Neural crest cell (in vitro differentiated cells): ENCODE measurements around the gene KCNA4. TPM values are rescaled to one million over a fixed set of nuclear protein-coding genes. Genes with fewer than 3 reads are reported as not detected.
"Not testable (repeated sequence)": the region's sequence is repeated elsewhere in the genome, so short reads cannot be mapped to it uniquely, and the experiment has no call there.

Experiments
- DNase-seq: peaks from one replicate; pipeline ENCODE4 v3.0.0; 2021; ENCODE audit warnings: low read depth, mixed read lengths, low spot score
- H3K27ac Mint-ChIP-seq: one replicate; pipeline ENCODE4 v1.8.0; 2021; ENCODE audit warnings: mild to moderate bottlenecking, mixed read lengths; ENCODE audit not compliant: unreplicated experiment
- H3K27me3 Mint-ChIP-seq: 2 replicates; pipeline ENCODE4 v1.8.0; 2021; ENCODE audit warnings: low read depth, mild to moderate bottlenecking, mixed read lengths
- H3K36me3 Mint-ChIP-seq: 2 replicates; pipeline ENCODE4 v1.8.0; 2021; ENCODE audit warnings: low read depth, mild to moderate bottlenecking, mixed read lengths
- H3K4me1 Mint-ChIP-seq: 2 replicates; pipeline ENCODE4 v1.8.0; 2021; ENCODE audit warnings: mixed read lengths
- H3K4me3 Mint-ChIP-seq: one replicate; pipeline ENCODE4 v1.8.0; 2021; ENCODE audit warnings: mild to moderate bottlenecking, mixed read lengths
- H3K9me3 Mint-ChIP-seq: 2 replicates; pipeline ENCODE4 v1.8.0; 2021; ENCODE audit warnings: mixed read lengths
- CTCF ChIP-seq: fragments of 200-600 bp; sonication (generic); conservative IDR thresholded peaks from 2 replicates; pipeline ENCODE4 v1.5.0; 2021; ENCODE audit warnings: antibody characterized with exemption, mild to moderate bottlenecking
- total RNA-seq: library from RNA; stranded (reverse); gene quantifications from 2 replicates; pipeline ENCODE4 v1.2.1, GENCODE V29; 2021

Gene KCNA4
- total RNA-seq, 1 donor from 2014 or later = 1.2 TPM

GRCh38 chr11:30045921-30046577 lies 29.2 kb upstream of the KCNA4 start:
- no peak overlapping the region for H3K27ac Mint-ChIP-seq
- H3K4me3 Mint-ChIP-seq = no peak overlapping the region
- no peak for TF ChIP-seq CTCF
- DNase-seq = no peak
- peaks cover 2% of the 10 kb centered on the region for H3K9me3 Mint-ChIP-seq
- H3K36me3 Mint-ChIP-seq = peaks cover 3% of the 10 kb centered on the region
- peaks cover 17% of the 10 kb centered on the region for H3K4me1 Mint-ChIP-seq
- H3K27me3 Mint-ChIP-seq = no peaks in the 10 kb centered on the region

GRCh38 chr11:30045144-30045543 lies 28.3 kb upstream of the KCNA4 start:
- Mint-ChIP-seq H3K9me3 (peaks cover 2% of the 10 kb centered on the region), H3K36me3 (peaks cover 3% of the 10 kb centered on the region)
- TF ChIP-seq CTCF = no peak

GRCh38 chr11:30041171-30041570 lies 24.3 kb upstream of the KCNA4 start:
- no peak for DNase-seq
- Mint-ChIP-seq H3K9me3 (peaks cover 2% of the 10 kb centered on the region), H3K36me3 (no peaks in the 10 kb centered on the region), H3K27ac (no peak overlapping the region), H3K27me3 (peaks cover 5% of the 10 kb centered on the region), H3K4me1 (no peaks in the 10 kb centered on the region), H3K4me3 (no peak overlapping the region)
- no peak for TF ChIP-seq CTCF

More at GRCh38 chr11:30045144-30045543, 28.3 kb upstream of the KCNA4 start:
- Mint-ChIP-seq H3K4me1 (peaks cover 9% of the 10 kb centered on the region), H3K27me3 (peaks cover 3% of the 10 kb centered on the region), H3K4me3 (no peak overlapping the region), H3K27ac (no peak overlapping the region)
- no peak for DNase-seq

- not testable (repeated sequence) for H3K4me3 Mint-ChIP-seq, H3K9me3 Mint-ChIP-seq, H3K36me3 Mint-ChIP-seq, DNase-seq, H3K4me1 Mint-ChIP-seq, H3K27ac Mint-ChIP-seq
- peaks cover 17% of the 10 kb centered on the region for H3K27me3 Mint-ChIP-seq
These were observed 17.9 kb upstream of the KCNA4 start for GRCh38 chr11:30034746-30035145.

- H3K27me3 Mint-ChIP-seq = peaks cover 17% of the 10 kb centered on the region
- not testable (repeated sequence) for DNase-seq, H3K4me1 Mint-ChIP-seq, H3K9me3 Mint-ChIP-seq, H3K4me3 Mint-ChIP-seq, H3K36me3 Mint-ChIP-seq, H3K27ac Mint-ChIP-seq
These were observed 17.3 kb upstream of the KCNA4 start for GRCh38 chr11:30034166-30034565.

- Mint-ChIP-seq H3K27ac (no peak overlapping the region), H3K4me3 (no peak overlapping the region), H3K9me3 (peaks cover 5% of the 10 kb centered on the region), H3K36me3 (no peaks in the 10 kb centered on the region), H3K27me3 (peaks cover 21% of the 10 kb centered on the region), H3K4me1 (peaks cover 6% of the 10 kb centered on the region)
- no peak for DNase-seq
- no peak for TF ChIP-seq CTCF
These were observed 8.7 kb upstream of the KCNA4 start for GRCh38 chr11:30025396-30026139.
